Measurements from ENCODE around the gene EYA2.

The EYA2 gene

DNA sequence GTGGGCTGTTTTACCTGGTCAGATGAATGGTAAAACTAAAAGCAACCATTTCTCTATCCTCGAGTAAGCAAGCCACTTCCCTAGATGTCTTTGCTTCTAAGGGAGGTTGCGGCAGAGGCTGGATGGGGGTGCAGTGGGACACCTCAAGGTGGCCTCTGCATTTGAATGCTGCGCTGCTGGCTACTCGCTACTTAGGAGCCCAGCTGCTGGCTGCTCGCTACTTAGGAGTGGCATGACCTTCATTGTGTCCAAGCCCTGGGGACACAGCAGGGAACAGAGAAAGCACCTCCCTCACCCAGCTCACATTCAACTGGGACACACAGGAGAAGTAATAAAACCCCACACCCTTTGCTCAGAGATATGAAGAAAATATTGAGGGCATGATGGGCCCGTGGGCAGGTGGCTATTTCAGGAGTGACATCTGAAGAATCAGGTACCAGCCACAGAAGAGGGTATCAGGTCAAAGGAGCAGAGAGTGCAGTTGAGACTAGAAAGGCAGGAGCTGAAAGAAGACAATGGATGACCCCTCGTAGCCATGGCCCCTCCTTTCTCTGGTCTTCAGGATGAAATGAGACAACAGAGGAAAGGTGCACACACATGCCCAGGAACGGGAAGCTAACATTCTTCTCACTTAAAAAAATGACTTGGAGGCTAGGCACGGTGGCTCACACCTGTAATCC, 312.5 kb downstream of the EYA2 start:
- no peak for DNase-seq

DNA sequence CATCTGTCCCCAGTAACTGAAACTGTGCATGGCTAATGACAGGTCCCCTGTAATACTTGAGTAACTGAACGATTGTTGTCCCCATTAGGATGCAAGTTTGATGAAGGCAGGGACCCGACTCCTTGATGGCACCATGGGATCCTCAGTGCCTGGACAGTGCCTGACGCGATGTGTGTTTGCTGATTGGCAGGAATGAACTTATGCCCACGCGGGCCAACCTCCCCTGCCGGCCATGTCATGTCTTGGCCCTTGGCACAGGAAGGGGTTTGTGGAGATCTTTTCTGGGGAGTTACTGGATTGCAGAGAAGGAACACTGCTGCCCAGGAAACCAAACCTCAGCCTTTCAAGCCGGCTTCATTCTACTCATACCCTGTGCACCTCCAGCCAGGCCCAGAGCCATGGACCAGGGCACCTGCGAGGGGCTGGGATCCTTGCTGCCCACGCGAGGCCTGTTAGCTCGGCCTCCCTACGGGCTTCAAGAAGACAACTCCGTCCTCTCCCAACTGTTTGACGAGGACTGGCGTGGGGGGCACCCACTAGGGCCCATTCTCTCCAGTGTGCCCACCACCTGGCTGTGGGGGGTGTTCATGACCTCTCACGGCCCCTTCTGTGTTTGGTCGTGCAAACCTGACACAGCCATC, 314.0 kb downstream of the EYA2 start:
- no peak for DNase-seq

DNA sequence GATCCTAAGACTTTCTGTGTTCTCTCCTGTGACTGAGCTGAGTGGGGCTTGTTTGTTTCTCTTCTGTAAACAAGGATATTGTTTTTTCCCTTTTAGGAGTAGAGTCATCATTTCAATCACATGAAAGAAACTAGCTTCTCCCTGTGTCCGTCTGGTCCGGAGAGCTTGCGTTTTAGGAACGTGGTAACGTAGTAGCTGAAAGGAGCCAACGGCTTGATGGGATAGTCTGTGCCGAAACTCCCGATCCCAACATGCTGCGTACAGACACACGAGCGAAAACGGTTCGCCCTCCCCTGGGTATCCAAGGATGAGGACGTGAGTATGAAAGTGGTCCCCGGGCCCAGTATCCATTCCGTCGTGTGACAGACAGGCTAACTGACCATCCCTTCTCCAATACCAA, 315.3 kb downstream of the EYA2 start:
- no peak for DNase-seq

DNA sequence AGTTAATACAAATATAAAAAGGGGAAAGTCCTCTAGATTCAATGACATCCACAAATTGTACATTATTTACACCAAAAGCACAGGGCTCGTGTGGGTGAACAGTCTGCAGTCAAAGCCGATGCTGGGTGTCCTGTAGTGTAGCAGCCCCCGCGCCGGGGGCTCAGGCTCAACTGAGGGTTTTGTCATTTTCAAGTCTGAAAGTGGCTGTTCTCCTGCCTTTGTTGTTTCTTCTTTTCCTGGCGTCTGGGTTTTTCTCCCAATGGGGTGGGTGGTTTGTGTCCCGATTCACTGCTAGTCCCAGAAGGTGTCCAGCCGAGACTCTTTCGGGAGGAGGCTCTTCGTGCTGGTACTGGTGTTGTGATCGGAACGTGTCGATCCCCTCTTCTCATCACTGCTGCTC, 315.8 kb downstream of the EYA2 start:
- DNase-seq, result no peak

- DNase-seq, result no peak
These were observed 316.4 kb downstream of the EYA2 start for GRCh38 chr20:47211036-47211435.

- DNase-seq, result no peak
These were observed 318.1 kb downstream of the EYA2 start for GRCh38 chr20:47212606-47213207.

- no peak for DNase-seq
These were observed 319.3 kb downstream of the EYA2 start for GRCh38 chr20:47213966-47214365.

DNA sequence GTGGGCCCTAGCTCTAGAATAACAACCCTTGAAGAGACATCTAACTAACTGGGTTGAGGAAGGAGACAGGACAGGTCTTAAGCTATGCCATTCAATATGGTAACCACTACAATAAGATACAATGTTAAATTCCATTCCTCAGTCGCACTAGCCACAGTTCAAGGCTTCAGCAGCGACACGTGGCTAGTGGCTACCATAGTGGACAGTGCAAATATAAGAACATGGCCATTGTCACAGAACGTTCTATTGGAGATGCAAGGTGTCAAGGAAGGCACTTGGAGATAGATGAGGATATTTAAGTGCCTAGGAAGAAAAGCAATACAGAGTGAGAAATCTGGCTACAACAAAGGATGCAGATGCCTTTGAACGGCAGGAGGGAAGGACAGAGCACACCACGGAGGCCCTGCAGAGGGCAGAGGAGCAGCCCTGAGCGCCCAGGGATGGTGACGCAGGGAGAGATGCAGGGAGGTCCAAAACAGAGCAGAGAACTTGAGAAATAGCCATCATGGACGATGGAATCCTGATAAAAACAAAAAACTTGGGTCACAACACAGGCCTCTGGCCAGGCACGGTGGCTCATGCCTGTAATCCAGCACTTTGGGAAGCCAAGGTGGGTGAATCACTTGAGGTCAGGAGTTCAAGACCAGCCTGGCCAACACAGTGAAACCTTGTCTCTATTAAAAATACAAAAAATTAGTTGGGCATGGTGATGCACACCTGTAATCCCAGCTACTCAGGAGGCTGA, 321.2 kb downstream of the EYA2 start:
- no peak for DNase-seq

DNA sequence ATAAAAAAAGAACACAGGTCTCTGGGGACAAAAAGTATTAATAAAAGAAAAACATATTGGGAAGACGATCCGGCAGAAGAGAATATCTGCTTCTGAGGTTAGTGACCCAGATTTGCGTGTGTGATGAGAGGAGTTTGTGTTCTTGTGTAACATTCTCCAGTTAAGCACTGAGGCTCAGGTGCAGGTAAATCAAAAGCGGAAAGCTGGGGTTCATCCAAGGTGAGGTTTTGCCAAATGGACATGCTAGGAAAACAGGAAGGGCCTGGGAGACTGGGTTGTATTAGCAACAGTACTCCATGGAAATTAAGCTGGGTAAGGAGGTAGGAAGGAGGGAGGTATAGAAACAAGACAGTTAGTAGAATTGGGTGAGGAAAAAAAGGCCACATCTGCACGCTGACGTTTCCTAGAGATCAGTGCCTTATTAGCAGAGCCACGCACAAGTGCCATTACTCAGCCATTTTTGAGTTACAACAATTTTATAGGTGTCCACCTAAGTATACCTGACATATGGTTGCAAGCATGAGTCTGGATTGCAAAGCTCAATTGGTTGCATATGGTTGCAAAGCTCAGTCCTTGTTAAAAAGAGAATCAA, 322.3 kb downstream of the EYA2 start:
- no peak for DNase-seq

GRCh38 chr20:47217482-47218446, 323.1 kb downstream of the EYA2 start:
- no peak for DNase-seq

- DNase-seq, result no peak
These were observed 325.5 kb downstream of the EYA2 start for GRCh38 chr20:47220161-47220582.

- no peak for DNase-seq
These were observed 326.5 kb downstream of the EYA2 start for GRCh38 chr20:47221036-47221625.

GRCh38 chr20:47222468-47223119, 328.0 kb downstream of the EYA2 start:
- no peak for DNase-seq

GRCh38 chr20:47223896-47224295, 329.3 kb downstream of the EYA2 start:
- DNase-seq, result no peak

DNA sequence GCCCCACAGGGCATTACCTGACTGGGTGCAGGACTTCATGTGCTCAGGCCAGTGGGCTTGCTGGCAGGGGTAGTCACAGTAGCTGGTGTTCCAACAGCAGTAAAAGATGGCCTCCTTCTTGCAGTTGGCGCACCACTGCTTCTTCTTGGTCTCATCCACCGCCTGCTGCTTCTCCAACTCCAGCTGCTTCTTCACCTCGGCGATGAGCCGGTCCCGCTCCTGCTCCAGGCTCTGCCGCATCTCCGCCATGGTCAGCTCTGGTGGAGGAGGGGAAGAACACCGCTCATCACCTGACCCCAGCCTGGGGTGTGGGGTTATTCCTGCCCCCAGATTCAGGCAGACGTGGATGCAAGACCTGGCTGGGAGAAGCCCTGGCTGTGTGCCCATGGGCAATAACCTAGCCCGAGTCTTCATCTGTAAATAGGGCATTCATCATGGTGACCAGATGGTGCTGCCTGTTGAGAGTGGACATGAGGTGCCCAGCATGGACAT, 329.7 kb downstream of the EYA2 start:
- no peak for DNase-seq

DNA sequence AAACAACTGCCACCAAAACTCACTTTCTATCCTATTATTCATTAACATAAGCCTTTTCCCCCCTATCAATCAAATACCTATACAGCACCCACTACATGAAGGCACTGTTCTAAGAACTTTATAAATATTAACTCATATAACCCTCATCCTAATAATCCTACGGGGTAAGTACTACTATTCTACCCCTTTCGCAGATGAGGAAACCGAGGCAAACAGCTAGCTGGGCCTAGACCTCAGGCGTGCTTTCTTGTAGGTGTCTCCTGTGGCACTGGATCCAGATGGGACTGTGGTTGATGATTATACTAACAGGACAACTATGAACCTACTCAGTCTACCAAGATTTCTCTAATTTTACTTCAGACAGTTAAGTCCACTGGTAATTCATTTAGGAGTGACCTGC, 330.2 kb downstream of the EYA2 start:
- no peak for DNase-seq

DNA sequence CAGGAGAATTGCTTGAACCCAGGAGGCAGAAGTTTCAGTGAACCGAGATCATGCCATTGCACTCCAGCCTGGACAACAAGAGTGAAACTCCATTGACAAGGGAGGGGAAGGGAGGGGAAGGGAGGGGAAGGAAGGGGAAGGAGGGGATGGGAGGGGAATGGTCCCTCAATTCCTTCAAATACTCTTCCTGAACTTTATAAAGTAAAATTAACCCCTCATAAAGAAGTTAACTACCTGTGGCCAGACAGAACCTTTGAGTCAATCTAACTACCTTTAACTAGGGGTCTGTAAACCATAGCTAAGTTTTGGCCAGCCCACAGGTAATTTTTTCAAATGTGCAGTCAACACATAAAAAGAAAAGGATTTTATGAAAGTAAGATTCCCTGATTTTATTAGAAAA, 330.8 kb downstream of the EYA2 start:
- no peak for DNase-seq

GRCh38 chr20:47227119-47227518, 332.5 kb downstream of the EYA2 start:
- DNase-seq, result no peak

DNA sequence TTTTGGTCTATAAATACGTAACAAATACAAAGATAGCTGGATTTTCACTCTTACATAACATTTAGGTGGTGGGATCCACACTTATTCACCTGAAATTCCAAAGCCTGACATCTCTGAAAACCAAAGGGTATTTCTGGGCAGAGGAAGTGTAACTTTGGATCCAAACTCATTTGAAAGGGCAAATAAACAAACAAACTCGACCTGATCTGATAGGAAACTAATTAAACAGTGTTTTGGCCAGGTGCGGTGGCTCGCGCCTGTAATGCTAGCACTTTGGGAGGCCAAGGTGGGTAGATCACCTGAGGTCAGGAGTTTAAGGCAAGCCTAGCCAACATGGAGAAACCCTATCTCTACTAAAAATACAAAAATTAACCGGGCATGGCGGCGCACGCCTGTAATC, 332.9 kb downstream of the EYA2 start:
- DNase-seq, result no peak

GRCh38 chr20:47228654-47229053, 334.0 kb downstream of the EYA2 start:
- DNase-seq, result no peak

Measured in right kidney (tissue), 1 donor.